ENCODE data around the gene GJA9.
"Not testable (repeated sequence)": the region's sequence is repeated elsewhere in the genome, so short reads cannot be mapped to it uniquely, and the experiment has no call there.

GJA9 gene

GRCh38 chr1:38915352-38915948 lies 34.1 kb upstream of the GJA9 start:
- no peaks in the 10 kb centered on the region for H3K36me3 ChIP-seq (ENCODE audit: control insufficient read depth, low read length)

GRCh38 chr1:38914908-38915307 lies 33.5 kb upstream of the GJA9 start:
- not testable (repeated sequence) for H3K9me3 ChIP-seq (ENCODE audit: control insufficient read depth, insufficient read depth, low read length); H4K20me1 ChIP-seq (ENCODE audit: control insufficient read depth, insufficient read depth, low read depth, low read length); H3K36me3 ChIP-seq (ENCODE audit: control insufficient read depth, low read length); H3K4me2 ChIP-seq (ENCODE audit: low read length); H3K4me1 ChIP-seq (ENCODE audit: control insufficient read depth, low read length); H3K4me3 ChIP-seq (ENCODE audit: low read length); H3K9me2 ChIP-seq (replicated peaks; ENCODE audit: control insufficient read depth, low read length); H3K27ac ChIP-seq (ENCODE audit: low read depth, low read length); H3K27me3 ChIP-seq (ENCODE audit: control insufficient read depth, low read length); H3F3A ChIP-seq (ENCODE audit: control insufficient read depth, insufficient read depth); H3K79me2 ChIP-seq (ENCODE audit: control insufficient read depth, low read length)

More at GRCh38 chr1:38915352-38915948, 34.1 kb upstream of the GJA9 start:
- no peak overlapping the region for H3K27ac ChIP-seq (ENCODE audit: low read depth, low read length)
- no peak overlapping the region for H3K4me2 ChIP-seq (ENCODE audit: low read length)
- no peaks in the 10 kb centered on the region for H3K27me3 ChIP-seq (ENCODE audit: control insufficient read depth, low read length)
- no peaks in the 10 kb centered on the region for H4K20me1 ChIP-seq (ENCODE audit: control insufficient read depth, insufficient read depth, low read depth, low read length)
- no peaks in the 10 kb centered on the region for H3F3A ChIP-seq (ENCODE audit: control insufficient read depth, insufficient read depth)
- no peaks in the 10 kb centered on the region for H3K79me2 ChIP-seq (ENCODE audit: control insufficient read depth, low read length)
- no peak overlapping the region for H3K4me3 ChIP-seq (ENCODE audit: low read length)
- TF ChIP-seq CTCF (IDR thresholded peaks at IDR 0.05; ENCODE audit: low read depth, low read length, poor library complexity, severe bottlenecking) = no peak
- no peak for TF ChIP-seq EZH2phosphoT487 (IDR thresholded peaks at IDR 0.05; ENCODE audit: borderline replicate concordance, low read length)
- H3K9me3 ChIP-seq (ENCODE audit: control insufficient read depth, insufficient read depth, low read length) = no peaks in the 10 kb centered on the region
- no peaks in the 10 kb centered on the region for H3K4me1 ChIP-seq (ENCODE audit: control insufficient read depth, low read length)
- no peaks in the 10 kb centered on the region for H3K9me2 ChIP-seq (replicated peaks; ENCODE audit: control insufficient read depth, low read length)

GRCh38 chr1:38908821-38909220 lies 27.4 kb upstream of the GJA9 start:
- no peaks in the 10 kb centered on the region for H3K9me2 ChIP-seq (replicated peaks; ENCODE audit: control insufficient read depth, low read length)
- no peaks in the 10 kb centered on the region for H3K9me3 ChIP-seq (ENCODE audit: control insufficient read depth, insufficient read depth, low read length)
- TF ChIP-seq EZH2phosphoT487 (IDR thresholded peaks at IDR 0.05; ENCODE audit: borderline replicate concordance, low read length) (no peak), CTCF (IDR thresholded peaks at IDR 0.05; ENCODE audit: low read depth, low read length, poor library complexity, severe bottlenecking) (no peak)

GRCh38 chr1:38905985-38906384 lies 24.6 kb upstream of the GJA9 start:
- Histone ChIP-seq H3K36me3 (ENCODE audit: control insufficient read depth, low read length) (no peaks in the 10 kb centered on the region), H3K4me1 (ENCODE audit: control insufficient read depth, low read length) (no peaks in the 10 kb centered on the region), H4K20me1 (ENCODE audit: control insufficient read depth, insufficient read depth, low read depth, low read length) (no peaks in the 10 kb centered on the region), H3K4me2 (ENCODE audit: low read length) (no peak overlapping the region), H3K27ac (ENCODE audit: low read depth, low read length) (no peak overlapping the region), H3K4me3 (ENCODE audit: low read length) (no peak overlapping the region), H3K27me3 (ENCODE audit: control insufficient read depth, low read length) (no peaks in the 10 kb centered on the region), H3K79me2 (ENCODE audit: control insufficient read depth, low read length) (no peaks in the 10 kb centered on the region), H3F3A (ENCODE audit: control insufficient read depth, insufficient read depth) (no peaks in the 10 kb centered on the region), H3K9me2 (replicated peaks; ENCODE audit: control insufficient read depth, low read length) (no peaks in the 10 kb centered on the region), H3K9me3 (ENCODE audit: control insufficient read depth, insufficient read depth, low read length) (no peaks in the 10 kb centered on the region)
- TF ChIP-seq EZH2phosphoT487 (IDR thresholded peaks at IDR 0.05; ENCODE audit: borderline replicate concordance, low read length) (no peak), CTCF (IDR thresholded peaks at IDR 0.05; ENCODE audit: low read depth, low read length, poor library complexity, severe bottlenecking) (no peak)

More at GRCh38 chr1:38908821-38909220, 27.4 kb upstream of the GJA9 start:
- no peak overlapping the region for H3K27ac ChIP-seq (ENCODE audit: low read depth, low read length)
- no peak overlapping the region for H3K4me2 ChIP-seq (ENCODE audit: low read length)
- no peaks in the 10 kb centered on the region for H3K36me3 ChIP-seq (ENCODE audit: control insufficient read depth, low read length)
- H3K4me3 ChIP-seq (ENCODE audit: low read length) = no peak overlapping the region
- H4K20me1 ChIP-seq (ENCODE audit: control insufficient read depth, insufficient read depth, low read depth, low read length) = no peaks in the 10 kb centered on the region
- no peaks in the 10 kb centered on the region for H3F3A ChIP-seq (ENCODE audit: control insufficient read depth, insufficient read depth)
- no peaks in the 10 kb centered on the region for H3K79me2 ChIP-seq (ENCODE audit: control insufficient read depth, low read length)
- no peaks in the 10 kb centered on the region for H3K4me1 ChIP-seq (ENCODE audit: control insufficient read depth, low read length)
- no peaks in the 10 kb centered on the region for H3K27me3 ChIP-seq (ENCODE audit: control insufficient read depth, low read length)

Measured in DOHH2 (cell line).